SK-N-SH treated with all-trans-retinoic acid at 6 μM for 48 hours (cell line): ENCODE data around the gene TAF6L.
"Not testable (repeated sequence)": the region's sequence is repeated elsewhere in the genome, so short reads cannot be mapped to it uniquely, and the experiment has no call there.

Source experiments
- ATAC-seq: fragments of 200-7000 bp; cut with Tn5 transposase; 3 replicates; pipeline ENCODE4 v1.9.1; 2020; ENCODE audit warnings: mild to moderate bottlenecking, moderate library complexity
- BACH2 ChIP-seq: fragments of 250-450 bp; sonication (Bioruptor Pico); IDR thresholded peaks from 2 replicates; pipeline ENCODE4 v1.9.0; 2021; ENCODE audit warnings: mild to moderate bottlenecking, borderline replicate concordance
- CSDC2 ChIP-seq: fragments of 250-450 bp; sonication (Bioruptor Pico); IDR thresholded peaks from 2 replicates; pipeline ENCODE4 v1.5.0; 2020; ENCODE audit warnings: mild to moderate bottlenecking, moderate library complexity
- ESRRG ChIP-seq: fragments of 250-450 bp; sonication (Bioruptor Pico); IDR thresholded peaks from 2 replicates; pipeline ENCODE4 v1.6.1; 2021; ENCODE audit warnings: mild to moderate bottlenecking
- GLIS3 ChIP-seq: fragments of 250-450 bp; sonication (Bioruptor Pico); IDR thresholded peaks from 2 replicates; pipeline ENCODE4 v1.5.0; 2020; ENCODE audit warnings: mild to moderate bottlenecking, moderate library complexity
- ISL1 ChIP-seq: fragments of 250-450 bp; sonication (Bioruptor Pico); IDR thresholded peaks from 2 replicates; pipeline ENCODE4 v2.1.2; 2022; ENCODE audit warnings: mild to moderate bottlenecking, moderate library complexity
- OSR1 ChIP-seq: fragments of 250-450 bp; sonication (Bioruptor Pico); IDR thresholded peaks from 2 replicates; pipeline ENCODE4 v1.8.0; 2022; ENCODE audit warnings: moderate library complexity, mild to moderate bottlenecking, inconsistent platforms
- PPARA ChIP-seq: fragments of 250-450 bp; sonication (Bioruptor Pico); IDR thresholded peaks from 2 replicates; pipeline ENCODE4 v1.5.0; 2020; ENCODE audit warnings: mild to moderate bottlenecking, borderline replicate concordance
- RARB ChIP-seq: fragments of 250-450 bp; sonication (Bioruptor Pico); IDR thresholded peaks from 2 replicates; pipeline ENCODE4 v1.8.0; 2021; ENCODE audit warnings: mild to moderate bottlenecking, moderate library complexity
- TCF4 ChIP-seq: fragments of 250-450 bp; sonication (Bioruptor Pico); IDR thresholded peaks from 2 replicates; pipeline ENCODE4 v1.8.0; 2021; ENCODE audit warnings: mild to moderate bottlenecking, moderate library complexity, borderline replicate concordance
- TOX ChIP-seq: fragments of 250-450 bp; sonication (Bioruptor Pico); IDR thresholded peaks from 2 replicates; pipeline ENCODE4 v1.8.0; 2021; ENCODE audit warnings: mild to moderate bottlenecking, moderate library complexity, borderline replicate concordance
- ZC3H10 ChIP-seq: fragments of 250-450 bp; sonication (Bioruptor Pico); IDR thresholded peaks from 2 replicates; pipeline ENCODE4 v1.5.1; 2021; ENCODE audit warnings: mild to moderate bottlenecking, moderate library complexity
- ZFP3 ChIP-seq: fragments of 250-450 bp; sonication (Bioruptor Pico); IDR thresholded peaks from 2 replicates; pipeline ENCODE4 v1.5.0; 2020; ENCODE audit warnings: mild to moderate bottlenecking, moderate library complexity
- ZFP30 ChIP-seq: fragments of 450-650 bp; formaldehyde crosslinking; IDR thresholded peaks from 2 replicates; pipeline ENCODE4 v1.5.0; 2022; ENCODE audit warnings: mild to moderate bottlenecking, moderate library complexity
- ZNF565 ChIP-seq: fragments of 450-650 bp; formaldehyde crosslinking; conservative IDR thresholded peaks from 2 replicates; pipeline ENCODE4 v1.5.0; 2020; ENCODE audit warnings: low read depth, mild to moderate bottlenecking, moderate library complexity
- ZNF70 ChIP-seq: fragments of 450-650 bp; formaldehyde crosslinking; IDR thresholded peaks from 2 replicates; pipeline ENCODE4 v1.5.0; 2020; ENCODE audit warnings: mild to moderate bottlenecking, moderate library complexity
- TF ChIP-seq, protein P1 (sequence below): fragments of 250-450 bp; sonication (Bioruptor Pico); IDR thresholded peaks from 2 replicates; pipeline ENCODE4 v1.8.0; 2020; ENCODE audit warnings: mild to moderate bottlenecking, moderate library complexity, borderline replicate concordance
- TF ChIP-seq, protein P2 (sequence below): fragments of 250-450 bp; sonication (Bioruptor Pico); IDR thresholded peaks from 2 replicates; pipeline ENCODE4 v1.5.1; 2020; ENCODE audit warnings: low read depth, mild to moderate bottlenecking, moderate library complexity
- TF ChIP-seq, protein P3 (sequence below): fragments of 250-450 bp; sonication (Bioruptor Pico); IDR thresholded peaks from 2 replicates; pipeline ENCODE4 v1.5.1; 2021; ENCODE audit warnings: mild to moderate bottlenecking, moderate library complexity
- TF ChIP-seq, protein P4 (sequence below): fragments of 250-450 bp; sonication (Bioruptor Pico); IDR thresholded peaks from 2 replicates; pipeline ENCODE4 v1.8.0; 2021; ENCODE audit warnings: low read depth, mild to moderate bottlenecking, moderate library complexity, borderline replicate concordance
- TF ChIP-seq, protein P5 (sequence below): fragments of 250-450 bp; sonication (Bioruptor Pico); IDR thresholded peaks from 2 replicates; pipeline ENCODE4 v1.5.0; 2020; ENCODE audit warnings: mild to moderate bottlenecking, moderate library complexity

Gene TAF6L

DNA sequence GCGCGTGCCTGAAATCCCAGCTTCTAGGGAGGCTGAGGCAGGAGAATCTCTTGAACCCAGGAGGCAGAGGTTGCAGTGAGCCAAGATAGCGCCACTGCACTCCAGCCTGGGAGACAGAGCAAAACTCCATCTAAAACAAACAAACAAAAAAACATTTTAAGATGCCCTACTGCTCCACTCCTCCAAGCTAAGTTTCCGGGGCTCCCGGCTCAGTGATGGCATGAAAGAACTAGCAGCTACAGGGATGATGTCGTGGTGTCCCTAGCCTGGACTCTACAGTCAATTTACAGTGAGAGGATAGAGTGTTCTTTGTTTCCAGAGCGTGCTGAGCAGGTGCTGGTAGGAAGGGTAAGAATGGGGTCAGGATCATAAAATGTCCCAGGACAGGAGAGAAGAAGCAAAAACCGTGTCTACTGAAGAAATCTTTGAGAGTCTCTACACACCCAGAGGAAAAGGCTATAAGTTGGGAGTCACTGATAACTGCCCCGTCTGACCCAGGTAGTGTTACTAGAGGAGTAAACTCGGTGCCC is 16.0 kb upstream of the TAF6L start:
- no peak for ATAC-seq
- TF ChIP-seq ZC3H10 (CRISPR knock-in tag) (no peak), ZFP3 (no peak), TCF4 (no peak), OSR1 (CRISPR knock-in tag) (no peak), ISL1 (CRISPR knock-in tag) (no peak), RARB (CRISPR knock-in tag) (no peak), ZNF565 (CRISPR knock-in tag) (no peak), ESRRG (no peak), CSDC2 (CRISPR knock-in tag) (no peak), ZNF70 (CRISPR knock-in tag) (no peak), ZFP30 (no peak), GLIS3 (CRISPR knock-in tag) (no peak), TOX (no peak)
- TF ChIP-seq, protein P1, sequence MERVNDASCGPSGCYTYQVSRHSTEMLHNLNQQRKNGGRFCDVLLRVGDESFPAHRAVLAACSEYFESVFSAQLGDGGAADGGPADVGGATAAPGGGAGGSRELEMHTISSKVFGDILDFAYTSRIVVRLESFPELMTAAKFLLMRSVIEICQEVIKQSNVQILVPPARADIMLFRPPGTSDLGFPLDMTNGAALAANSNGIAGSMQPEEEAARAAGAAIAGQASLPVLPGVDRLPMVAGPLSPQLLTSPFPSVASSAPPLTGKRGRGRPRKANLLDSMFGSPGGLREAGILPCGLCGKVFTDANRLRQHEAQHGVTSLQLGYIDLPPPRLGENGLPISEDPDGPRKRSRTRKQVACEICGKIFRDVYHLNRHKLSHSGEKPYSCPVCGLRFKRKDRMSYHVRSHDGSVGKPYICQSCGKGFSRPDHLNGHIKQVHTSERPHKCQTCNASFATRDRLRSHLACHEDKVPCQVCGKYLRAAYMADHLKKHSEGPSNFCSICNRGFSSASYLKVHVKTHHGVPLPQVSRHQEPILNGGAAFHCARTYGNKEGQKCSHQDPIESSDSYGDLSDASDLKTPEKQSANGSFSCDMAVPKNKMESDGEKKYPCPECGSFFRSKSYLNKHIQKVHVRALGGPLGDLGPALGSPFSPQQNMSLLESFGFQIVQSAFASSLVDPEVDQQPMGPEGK (CRISPR knock-in tag), result no peak
- TF ChIP-seq, protein P2, sequence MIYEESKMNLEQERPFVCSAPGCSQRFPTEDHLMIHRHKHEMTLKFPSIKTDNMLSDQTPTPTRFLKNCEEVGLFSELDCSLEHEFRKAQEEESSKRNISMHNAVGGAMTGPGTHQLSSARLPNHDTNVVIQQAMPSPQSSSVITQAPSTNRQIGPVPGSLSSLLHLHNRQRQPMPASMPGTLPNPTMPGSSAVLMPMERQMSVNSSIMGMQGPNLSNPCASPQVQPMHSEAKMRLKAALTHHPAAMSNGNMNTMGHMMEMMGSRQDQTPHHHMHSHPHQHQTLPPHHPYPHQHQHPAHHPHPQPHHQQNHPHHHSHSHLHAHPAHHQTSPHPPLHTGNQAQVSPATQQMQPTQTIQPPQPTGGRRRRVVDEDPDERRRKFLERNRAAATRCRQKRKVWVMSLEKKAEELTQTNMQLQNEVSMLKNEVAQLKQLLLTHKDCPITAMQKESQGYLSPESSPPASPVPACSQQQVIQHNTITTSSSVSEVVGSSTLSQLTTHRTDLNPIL (CRISPR knock-in tag), result no peak
- TF ChIP-seq, protein P3, sequence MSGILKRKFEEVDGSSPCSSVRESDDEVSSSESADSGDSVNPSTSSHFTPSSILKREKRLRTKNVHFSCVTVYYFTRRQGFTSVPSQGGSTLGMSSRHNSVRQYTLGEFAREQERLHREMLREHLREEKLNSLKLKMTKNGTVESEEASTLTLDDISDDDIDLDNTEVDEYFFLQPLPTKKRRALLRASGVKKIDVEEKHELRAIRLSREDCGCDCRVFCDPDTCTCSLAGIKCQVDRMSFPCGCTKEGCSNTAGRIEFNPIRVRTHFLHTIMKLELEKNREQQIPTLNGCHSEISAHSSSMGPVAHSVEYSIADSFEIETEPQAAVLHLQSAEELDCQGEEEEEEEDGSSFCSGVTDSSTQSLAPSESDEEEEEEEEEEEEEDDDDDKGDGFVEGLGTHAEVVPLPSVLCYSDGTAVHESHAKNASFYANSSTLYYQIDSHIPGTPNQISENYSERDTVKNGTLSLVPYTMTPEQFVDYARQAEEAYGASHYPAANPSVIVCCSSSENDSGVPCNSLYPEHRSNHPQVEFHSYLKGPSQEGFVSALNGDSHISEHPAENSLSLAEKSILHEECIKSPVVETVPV (CRISPR knock-in tag), result no peak
- TF ChIP-seq, protein P4, sequence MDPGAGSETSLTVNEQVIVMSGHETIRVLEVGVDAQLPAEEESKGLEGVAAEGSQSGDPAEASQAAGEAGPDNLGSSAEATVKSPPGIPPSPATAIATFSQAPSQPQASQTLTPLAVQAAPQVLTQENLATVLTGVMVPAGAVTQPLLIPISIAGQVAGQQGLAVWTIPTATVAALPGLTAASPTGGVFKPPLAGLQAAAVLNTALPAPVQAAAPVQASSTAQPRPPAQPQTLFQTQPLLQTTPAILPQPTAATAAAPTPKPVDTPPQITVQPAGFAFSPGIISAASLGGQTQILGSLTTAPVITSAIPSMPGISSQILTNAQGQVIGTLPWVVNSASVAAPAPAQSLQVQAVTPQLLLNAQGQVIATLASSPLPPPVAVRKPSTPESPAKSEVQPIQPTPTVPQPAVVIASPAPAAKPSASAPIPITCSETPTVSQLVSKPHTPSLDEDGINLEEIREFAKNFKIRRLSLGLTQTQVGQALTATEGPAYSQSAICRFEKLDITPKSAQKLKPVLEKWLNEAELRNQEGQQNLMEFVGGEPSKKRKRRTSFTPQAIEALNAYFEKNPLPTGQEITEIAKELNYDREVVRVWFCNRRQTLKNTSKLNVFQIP, result no peak
- TF ChIP-seq, protein P5, sequence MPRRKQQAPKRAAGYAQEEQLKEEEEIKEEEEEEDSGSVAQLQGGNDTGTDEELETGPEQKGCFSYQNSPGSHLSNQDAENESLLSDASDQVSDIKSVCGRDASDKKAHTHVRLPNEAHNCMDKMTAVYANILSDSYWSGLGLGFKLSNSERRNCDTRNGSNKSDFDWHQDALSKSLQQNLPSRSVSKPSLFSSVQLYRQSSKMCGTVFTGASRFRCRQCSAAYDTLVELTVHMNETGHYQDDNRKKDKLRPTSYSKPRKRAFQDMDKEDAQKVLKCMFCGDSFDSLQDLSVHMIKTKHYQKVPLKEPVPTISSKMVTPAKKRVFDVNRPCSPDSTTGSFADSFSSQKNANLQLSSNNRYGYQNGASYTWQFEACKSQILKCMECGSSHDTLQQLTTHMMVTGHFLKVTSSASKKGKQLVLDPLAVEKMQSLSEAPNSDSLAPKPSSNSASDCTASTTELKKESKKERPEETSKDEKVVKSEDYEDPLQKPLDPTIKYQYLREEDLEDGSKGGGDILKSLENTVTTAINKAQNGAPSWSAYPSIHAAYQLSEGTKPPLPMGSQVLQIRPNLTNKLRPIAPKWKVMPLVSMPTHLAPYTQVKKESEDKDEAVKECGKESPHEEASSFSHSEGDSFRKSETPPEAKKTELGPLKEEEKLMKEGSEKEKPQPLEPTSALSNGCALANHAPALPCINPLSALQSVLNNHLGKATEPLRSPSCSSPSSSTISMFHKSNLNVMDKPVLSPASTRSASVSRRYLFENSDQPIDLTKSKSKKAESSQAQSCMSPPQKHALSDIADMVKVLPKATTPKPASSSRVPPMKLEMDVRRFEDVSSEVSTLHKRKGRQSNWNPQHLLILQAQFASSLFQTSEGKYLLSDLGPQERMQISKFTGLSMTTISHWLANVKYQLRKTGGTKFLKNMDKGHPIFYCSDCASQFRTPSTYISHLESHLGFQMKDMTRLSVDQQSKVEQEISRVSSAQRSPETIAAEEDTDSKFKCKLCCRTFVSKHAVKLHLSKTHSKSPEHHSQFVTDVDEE, result no peak

DNA sequence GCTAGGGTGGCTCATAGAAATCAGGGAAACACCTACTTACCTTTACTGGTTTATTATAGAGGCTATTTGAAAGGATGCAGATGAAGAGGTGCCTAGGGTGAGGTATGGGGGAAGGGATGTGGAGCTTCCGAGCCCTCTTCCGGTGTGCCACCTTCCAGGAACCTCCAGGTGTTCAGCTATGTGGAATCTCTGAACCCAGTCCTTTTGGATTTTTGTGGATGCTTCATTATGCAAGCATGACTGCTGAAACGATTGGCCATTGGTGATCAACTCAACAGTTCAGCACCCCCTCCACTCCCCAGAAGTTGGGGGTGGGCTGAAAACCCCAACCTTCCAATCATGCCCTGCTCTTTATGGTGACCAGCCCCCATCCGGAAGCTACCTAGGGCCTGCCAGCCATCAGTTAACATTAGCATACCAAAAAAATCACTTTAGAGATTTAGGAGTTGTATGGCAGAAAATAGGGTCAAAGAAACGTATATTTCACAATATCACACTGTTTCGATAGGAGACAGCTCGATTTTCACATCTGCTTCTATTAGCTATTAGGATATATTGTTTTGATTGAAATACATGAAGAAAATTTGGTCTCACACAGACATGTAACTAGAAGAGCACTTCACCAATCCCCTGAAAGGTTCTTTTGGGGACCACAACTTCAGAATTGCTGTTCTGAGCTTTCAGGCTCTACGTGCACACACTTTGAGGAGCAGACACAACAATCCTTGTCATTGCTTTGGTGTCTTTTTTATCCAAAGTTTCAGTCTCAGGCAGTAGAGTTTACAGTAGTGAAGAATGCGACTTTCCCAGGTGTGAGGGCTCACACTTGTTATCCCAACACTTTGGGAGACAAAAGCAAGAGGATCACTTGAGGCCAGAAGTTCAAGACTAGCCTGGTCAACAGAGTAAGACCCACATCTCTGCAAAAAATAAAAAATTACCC is 13.1 kb upstream of the TAF6L start:
- no peak for ATAC-seq
- no peak for TF ChIP-seq PPARA (CRISPR knock-in tag)
- no peak for TF ChIP-seq GLIS3 (CRISPR knock-in tag)
- TF ChIP-seq BACH2, result no peak
- TF ChIP-seq ESRRG, result no peak
- TF ChIP-seq, protein P5, result no peak
- TF ChIP-seq, all 23 proteins: peak for 0

DNA sequence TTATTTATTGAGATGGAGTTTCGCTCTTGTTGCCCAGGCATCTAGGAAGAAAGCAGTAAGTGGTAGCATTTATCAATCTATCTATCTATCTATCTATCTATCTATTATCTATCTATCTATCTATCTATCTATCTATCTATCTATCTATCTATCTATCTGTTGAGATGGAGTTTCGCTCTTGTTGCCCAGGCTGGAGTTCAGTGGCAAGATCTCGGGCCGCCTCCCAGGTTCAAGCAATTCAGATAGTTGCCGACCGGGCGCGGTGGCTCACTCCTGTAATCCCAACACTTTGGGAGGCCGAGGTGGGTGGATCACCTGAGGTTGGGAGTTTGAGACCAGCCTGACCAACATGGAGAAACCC is 10.3 kb upstream of the TAF6L start:
- ATAC-seq, result not testable (repeated sequence)
